ENCODE data around the gene PAOX.
A peak's percentile ranks its signal among the peaks of the same experiment; 100 is the strongest.

Gene PAOX

DNA sequence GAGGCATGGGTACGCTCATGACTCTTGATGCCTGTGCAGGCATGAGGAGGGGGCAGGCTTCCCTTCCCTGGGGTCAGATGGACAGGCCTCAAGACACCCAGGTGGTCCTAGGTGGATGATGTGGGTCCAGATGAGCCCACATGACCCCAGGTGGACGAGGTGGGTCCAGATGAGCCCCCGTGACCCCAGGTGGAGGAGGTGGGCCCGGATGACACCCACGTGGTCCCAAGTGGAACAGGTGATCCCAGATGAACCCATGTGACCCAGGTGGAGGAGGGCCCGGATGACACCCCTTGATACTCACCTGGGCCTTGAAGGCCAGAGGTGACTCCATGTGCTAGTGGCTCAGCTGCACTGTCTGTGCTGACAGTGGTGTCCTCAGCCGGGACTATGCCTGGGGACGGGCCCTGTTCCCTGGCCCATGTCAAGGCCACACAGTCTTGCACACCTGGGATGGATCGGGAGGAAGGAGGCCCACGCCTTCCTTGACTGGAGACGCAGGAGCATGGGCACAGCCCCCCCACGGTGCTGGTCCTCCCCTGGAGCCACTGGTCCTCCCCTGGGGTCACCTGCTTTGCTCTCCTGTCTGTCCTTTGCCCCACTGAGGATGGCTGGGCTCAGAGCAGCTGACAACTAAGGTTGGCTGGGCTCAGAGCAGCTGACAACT, 28.6 kb upstream of the PAOX start:
- DNase-seq, result no peak

DNA sequence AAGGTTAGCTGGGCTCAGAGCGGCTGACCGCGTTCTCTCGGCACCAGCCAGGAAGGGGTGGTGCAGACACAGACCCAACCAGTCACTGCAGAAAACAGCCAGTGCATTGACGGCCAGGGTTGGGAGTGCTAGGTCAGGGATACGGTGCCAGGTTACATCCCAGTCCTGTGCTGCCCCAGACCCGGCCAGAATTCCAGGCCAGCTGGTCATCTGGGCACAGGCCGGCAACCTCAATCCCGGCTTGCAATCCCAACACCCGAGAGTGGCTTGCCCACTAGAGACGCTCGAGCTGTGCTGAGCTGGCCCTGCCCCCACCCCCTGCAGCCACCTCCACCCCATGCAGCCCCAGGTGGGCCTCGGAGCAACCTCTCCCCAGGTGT, 28.1 kb upstream of the PAOX start:
- DNase-seq, result no peak

DNA sequence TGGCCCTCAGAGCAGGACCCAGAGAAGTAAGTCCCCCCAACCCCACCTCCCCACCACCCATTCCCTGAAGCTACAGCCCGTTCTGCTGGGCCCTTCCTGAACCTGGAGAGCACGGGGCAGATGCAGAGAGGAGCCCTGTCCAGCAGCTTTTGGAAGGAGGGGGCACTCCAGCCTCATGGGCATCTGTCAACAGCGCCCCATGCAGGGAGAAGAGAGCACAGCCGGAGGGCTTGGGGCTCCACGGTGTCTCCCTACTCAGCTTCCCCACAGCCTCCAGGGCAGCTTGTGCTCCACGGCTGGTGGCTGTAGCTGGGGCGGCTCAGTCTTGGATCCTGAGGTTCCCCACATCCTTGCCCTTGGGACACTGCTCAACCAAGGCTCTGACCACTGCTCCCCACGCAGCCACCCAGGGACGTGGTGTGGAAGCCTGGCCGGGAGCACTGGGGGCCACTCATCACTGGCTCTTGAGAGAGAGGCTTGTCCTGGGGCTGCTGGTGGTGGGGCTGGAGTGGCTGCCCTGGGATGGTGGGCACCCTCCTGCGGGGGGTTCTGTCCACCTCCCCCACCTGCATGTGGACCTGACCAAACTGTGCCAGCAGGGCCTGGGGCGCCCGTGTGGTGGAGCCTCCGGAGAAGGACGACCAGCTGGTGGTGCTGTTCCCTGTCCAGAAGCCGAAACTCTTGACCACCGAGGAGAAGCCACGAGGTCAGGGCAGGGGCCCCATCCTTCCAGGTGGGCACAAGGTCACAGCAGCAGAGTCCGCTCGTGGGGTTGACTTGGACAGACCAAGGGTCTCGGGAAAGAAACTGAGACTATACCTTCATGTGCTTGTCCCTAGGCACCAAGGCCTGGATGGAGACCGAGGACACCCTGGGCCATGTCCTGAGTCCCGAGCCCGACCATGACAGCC, 27.4 kb upstream of the PAOX start:
- no peak for DNase-seq

DNA sequence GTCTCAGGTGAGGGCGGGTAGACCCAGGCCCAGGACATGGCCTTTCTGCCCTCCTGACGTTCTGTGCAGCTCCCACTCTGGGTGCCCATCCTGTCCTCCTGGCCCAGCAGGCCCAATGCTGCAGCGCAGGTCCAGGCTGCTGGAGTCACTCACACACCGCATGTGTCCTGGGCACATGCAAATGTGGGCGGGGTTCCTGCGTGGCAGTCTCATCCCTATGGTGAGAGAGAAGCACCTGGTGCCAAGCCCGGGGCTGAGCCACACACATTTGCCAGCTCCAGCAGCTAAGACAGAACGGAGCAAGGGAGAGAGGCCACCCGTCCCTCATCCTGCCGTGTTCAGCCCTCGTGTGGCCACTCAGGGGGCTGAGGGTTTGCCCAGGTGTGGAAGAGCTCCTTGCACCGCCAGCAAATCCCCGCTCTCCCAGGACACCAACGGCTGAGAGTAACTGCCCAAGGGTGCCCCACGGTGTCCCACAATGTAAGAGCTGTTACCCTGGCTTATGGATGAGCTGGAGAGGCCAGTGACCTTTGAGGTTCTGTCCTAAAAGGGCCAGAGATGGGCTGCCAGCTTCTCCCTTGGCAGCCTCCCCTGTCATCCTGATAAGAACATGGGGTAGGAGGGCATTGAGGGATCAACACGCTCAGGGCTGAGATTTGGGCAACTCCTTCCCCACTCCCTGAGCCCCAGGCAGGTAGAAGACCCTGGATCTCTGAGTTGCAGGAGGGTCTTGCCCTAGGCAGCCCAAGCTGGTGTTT, 25.7 kb upstream of the PAOX start:
- DNase-seq, result no peak

DNA sequence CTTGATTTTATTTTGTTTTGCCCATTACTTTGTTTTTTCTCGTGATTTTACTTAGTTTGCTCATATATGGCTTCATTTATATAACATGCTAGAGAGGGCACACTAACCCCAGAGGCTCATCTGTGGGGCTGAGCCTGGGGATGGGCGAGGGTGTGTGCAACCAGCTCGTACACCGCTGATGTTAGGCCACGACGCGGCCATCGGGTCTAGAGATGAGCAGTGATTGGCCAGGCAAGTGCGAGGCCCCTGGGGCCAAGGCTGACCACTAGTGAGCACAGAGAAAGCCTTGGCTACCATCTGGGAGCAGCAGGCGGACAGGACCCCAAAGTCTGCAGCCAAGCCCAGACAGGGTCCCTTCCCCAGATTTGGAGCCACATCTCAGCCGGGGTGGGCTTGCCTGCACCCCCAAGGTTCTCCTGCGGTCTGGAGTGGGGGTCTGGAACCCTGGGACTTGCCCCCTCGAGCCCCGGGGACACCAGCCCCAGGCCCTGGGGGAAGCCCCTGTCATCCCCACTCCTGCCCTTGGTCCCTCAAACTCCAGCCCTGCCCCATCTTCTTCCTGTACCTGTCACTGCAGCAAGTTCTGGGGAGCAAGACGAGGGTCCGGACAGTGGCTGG, 25.0 kb upstream of the PAOX start:
- DNase-seq, result no peak

DNA sequence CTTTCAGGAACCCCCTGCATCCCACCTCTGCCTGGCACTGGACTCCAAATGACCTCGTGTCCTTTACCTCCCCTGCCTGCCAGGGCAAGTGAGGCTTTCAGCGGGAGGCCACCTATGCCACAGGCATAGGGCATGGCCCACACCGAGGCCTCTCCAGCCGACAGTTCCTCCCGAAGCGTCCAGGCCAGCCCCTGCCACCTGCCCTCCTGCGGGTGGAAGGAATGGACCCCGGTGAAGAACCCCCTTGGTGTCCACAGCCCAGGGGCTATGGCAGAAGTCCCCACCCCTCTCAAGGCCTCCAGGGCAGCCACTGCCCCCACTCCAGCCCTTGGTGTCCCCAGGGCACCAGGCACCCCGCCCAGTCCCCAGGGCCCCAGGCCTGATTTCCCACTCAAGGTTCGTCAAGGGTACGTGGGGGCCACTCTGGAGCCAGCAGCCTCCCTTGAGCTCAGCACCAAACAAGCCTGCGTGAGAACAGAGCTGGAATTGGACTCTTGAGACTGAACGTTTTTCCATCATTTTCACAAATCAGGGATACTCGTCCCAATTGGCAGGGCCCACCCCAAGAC, 24.3 kb upstream of the PAOX start:
- no peak for DNase-seq

DNA sequence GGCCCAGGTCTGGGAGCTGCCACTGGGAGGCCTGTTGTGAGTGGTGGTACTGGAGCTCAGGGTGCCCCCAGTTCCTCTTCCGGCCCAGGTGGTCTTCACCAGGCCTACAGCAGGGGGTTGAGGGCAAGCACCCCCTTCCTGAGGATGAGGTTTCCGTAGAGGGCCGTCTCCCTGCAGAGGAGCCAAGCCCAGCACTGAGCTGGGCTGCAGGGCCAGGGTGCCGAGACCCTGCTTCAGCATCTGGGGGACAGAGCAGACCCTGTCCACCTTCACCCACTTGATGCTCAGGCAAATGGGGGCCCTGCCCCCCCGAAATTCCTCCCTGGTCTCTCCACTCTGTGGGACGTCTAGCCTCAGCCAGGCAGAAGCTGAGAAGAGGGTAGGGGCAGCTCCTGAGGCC, 23.8 kb upstream of the PAOX start:
- no peak for DNase-seq

DNA sequence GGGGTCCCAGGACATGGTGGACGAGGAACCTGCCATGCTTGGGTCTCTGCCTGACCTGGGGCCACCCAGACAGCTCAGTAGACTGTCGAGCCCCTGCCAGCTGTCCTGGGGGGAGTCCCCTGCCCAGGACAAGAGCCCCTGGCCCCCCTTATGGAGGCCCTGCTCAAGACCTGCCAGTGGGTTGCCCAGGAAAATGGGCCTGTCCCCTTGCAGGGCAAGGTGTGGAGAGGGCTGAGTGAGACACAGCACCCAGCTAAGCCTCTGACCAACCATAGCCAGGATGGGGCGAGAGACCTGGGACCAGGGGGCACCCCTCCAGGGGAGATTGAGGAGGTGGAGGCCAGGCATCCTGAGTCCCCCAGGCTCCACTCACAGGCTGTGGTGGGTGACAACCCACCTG, 23.1 kb upstream of the PAOX start:
- DNase-seq, result no peak

DNA sequence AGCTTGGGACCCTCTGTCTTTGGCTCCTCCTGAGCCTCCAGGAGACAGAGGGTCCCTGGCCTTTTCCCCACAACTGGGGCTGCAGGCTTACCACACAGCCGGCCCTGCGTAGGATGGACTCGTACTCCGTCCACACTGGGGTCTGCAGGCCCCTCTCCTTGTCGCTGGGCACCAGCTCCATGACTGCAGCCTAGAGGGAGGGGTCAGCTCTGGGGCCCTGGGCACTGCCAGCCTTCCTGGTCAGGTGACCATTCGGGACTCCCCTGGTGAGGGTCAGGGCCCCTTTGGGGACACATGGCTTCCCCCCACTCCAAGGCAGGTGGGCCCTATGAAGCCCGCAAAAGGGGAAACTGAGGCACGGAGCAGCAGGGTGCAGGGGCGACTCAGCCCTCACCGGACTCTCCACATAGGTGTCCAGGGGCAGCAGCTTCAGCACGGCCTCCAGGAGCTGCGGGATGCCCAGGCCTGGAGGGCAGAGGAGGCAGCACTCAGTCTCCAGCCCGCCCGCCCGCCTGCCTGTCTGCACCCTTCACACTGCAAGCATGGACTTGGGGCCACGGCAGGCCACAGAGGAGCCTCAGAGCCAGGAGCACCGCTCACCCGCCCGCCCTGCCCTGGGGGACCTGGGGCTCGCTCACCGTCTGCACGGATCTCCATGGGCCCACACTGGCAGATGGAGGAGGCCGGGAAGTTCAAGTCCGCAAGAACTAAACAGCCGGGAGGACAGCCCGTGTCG, 22.3 kb upstream of the PAOX start:
- no peak for DNase-seq

DNA sequence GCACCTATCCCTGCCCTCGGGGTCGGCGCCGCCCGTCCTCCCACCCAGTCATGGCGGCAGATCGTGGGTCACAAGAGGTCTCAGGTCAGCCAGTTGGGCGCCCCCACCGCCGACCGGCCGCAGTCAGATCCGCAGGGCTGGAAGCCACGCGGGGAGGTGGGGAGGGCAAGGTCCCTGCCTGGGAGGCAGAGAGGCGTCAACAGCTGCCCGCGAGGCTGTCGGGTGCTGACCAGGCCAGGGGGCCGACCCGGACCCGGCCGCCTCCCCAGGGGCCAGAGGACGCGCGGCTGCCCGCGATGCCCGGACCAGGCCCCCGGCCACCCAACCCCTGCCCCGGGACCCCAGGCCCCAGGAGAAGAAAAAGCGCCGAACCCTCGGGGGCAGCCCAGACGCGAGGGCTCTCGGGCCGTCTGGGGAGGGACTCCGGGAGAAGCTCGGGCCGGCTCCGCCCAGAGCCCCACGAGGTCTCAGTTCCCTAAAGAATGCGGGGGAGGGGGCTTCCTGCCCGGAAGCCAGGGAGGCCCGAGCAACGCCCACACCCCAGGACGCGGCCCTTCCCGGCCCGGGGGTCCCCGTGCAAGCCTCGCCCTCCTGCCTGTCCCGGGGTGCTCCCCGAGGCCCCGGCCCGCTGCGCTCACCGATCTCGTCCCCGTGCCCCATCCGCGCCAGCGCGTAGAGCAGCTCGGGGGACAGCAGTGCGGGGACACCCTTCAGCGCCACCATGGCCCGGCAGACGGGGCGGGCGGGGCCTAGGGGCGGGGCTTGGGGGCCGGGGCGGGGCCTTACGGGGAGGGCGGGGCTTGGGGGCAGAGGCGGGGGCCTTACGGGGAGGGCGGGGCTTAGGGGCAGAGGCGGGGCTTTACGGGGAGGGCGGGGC, 21.5 kb upstream of the PAOX start, which contains the start of gene FUOM:
Gene FUOM, minus strand, starts transcription at position 735 of the 877 bp plus-strand sequence. Its CDS starts 12 bp downstream, at position 723.
- DNase-seq, result no peak

DNA sequence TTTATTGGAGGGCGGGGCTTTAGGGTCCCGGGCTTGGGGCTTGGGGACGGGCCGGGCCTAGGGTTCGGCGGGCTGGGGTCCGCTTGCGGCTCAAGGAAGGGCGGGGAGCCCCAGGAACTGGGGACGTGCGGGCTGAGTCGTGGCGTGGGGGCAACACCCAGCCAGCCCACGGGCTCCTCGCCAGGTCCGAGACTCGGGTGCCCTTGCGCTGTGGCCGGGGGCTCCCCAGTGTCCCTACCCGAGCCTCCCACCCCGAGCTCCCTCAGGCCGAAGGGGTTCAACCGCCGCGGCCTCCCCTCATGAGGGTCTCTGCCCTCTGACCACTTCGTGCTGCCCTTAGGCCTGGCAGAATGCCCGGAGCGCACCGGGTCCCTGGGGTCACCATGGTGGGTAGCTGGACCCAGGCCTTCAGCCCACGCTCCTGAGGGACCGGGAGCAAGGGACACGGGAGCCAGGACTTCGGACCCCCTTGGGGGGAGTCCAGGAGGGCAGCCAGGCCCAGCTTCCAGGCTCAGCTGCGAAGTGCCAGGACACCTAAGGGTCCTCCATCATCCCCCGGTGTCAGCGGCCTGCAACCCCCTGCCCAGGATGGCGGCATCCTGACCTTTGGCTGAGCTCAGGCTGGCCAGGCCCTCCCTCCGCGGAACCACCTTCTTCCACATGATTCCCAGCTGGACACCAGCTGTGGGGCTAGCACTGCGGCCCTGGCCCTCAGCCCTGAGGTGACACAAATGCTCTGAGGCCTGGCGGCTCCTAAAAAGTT, 20.7 kb upstream of the PAOX start:
- DNase-seq, result no peak

DNA sequence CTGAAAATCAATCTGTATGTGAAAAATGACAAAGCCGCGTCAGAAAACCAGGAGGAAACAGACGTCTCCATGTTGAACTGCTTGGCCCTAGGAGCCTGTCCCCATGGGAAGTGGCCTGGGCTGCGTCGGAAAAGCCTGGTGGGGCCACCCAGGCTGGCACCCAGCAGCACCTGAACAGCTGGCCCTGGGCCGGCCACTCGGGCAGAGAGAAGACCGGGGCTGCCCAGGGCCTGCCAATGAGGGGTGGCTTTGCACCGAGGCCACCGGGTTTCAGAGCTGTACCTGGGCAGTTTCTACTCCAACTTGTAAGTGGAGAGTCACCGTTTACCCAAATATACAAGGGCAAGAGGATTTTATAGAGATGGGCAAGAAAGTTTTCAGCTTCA, 20.1 kb upstream of the PAOX start:
- no peak for DNase-seq

DNA sequence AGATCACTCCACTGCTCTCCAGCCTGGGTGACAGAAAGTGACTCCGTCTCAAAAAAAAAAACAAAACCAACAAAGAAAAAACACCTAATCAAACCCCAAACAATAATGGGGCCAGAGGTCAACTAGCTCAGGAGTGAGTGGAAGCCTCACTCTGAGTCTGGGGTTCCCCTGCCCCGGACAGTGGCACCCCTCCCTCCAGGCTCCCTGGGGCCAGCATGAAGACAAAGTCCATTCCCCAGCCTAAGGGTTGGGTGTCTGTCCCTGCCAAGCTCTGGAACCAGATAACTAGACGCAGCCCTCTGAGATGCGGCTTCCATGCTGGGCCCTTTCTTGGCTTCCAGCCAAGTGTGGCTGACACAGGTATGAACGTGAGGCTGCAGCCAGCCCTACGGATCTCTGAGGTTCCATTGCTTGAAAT, 19.5 kb upstream of the PAOX start:
- peak; percentile 32 for DNase-seq

DNA sequence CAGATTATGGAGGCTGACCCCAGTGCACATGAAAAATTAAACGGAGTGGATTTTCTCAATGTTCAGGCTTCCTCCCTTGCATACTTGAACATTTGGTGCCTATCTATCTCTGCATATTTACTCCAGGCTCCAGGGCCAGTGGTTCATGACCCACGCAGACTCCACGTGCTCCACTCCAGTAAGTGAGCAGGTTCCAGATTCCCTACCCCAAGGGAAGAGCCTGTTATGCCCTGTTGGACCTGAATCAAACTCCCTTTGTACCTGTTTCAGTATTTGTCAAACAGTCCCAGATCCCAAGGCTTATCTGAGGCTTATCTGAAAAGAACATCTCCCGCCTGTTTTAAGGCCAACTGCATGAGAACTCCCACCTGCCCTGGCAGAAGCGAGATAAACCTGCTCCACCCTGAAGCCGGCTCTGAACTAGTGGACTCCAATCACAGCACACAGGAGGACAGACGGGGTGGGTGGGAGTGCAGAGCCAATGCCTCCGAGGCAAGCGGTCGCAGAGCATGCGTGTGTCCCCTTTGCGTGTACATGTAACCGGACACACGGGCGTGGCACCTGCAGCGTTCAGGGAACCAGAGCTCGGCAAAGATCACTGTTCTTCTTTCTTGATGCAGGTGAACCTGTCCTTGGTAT, 19.0 kb upstream of the PAOX start:
- no peak for DNase-seq

DNA sequence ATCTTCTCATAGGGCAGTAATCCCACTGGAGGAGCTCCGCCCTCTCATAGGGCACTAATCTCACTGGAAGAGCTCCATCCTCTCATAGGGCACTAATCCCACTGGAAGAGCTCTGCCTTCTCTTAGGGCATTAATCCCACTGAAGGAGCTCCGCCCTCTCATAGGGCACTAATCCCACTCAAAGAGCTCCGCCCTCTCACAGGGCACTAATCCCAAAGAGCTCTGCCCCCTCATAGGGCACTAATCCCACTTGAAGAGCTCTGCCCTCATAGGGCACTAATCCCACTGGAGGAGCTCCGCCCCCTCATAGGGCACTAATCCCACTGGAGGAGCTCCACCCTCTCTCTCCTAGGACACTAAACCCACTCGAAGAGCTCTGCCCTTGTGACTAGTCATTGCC, 17.8 kb upstream of the PAOX start:
- DNase-seq, result no peak

DNA sequence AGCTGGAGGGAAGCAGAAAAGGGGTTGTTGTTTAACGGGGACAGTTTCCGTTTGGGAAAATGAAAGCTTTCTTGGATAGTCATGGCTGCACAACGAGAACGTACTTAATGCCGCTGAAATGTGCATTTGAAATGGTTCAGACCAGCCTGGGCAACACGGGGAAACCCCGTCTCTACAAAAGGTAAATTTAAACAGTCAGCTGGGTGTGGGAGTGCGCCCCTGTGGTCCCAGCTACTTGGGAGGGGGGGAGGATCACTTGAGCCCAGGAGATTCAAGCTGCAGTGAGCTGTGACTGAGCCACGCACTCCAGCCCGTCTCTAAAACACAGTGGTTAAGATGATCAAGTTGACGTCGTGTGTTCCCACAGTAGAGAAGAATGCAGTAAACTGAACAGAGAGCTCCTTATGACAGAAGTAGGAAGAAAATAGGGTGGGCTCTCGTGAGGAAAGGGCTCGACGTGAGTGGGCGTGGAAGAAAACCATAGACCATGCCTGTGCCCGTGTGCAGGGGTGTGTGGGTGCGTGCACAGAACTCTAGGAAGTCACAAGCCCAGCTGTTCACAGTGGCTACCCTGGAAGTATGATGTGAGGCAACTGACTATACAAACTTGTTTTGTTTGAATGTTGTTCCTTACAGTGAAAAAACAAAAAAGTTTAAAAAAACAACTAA, 17.2 kb upstream of the PAOX start:
- no peak for DNase-seq

DNA sequence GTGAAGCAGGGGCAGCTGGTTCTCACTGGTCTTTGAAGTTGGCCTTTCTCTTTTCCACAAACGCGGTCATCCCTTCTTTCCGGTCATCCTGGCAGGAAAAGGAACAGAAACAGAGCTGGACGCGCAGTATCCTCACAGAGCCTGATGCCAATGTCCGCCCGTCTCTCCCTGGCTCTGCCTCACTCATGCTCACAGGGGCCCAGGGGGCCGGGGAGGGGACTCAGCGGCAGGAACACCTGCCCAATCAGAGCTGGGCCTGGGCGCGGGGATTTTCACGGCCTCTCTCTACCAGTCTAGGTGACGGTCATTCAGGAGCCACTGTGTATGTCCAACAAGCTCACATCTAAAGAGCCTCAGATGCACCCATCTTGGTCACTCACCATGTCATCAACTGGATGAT, 16.2 kb upstream of the PAOX start:
- no peak for DNase-seq

DNA sequence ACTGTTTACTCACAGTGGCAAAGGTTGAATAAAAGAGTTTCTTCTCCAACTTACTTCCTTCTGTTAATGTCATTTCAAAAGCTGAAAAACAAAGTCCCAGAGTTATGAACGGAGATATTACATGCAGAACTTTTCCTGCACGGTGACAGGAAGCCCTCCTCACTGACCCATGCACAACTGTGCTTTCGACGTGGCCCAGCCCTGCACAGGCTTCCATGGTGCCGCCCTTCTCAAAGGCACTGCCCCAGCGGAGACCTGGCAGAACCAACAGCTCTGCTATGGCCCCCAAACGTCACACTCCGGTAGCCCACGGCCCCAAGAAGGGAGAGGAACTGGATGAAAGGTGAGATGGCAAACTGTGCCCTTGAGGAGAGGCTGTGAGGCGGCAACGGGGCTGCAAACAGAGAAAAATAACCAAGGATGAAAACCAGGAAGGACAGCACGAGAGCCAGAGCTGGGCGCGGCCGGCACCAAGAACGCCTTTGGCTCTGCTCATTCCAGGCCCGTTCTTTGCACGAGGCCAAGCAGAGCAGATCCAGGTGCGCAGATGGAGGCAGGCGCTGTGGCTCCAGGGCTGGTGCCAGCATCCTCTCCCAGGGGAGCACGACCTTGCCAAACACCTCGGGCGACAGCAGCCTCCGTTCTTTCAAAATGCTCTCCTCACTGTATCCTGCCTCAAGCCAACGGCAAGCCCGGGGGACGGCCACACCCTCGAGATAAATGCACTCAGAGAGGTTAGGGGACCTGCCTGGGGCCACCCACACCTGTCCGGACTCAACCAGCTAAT, 14.2 kb upstream of the PAOX start:
- no peak for DNase-seq
